HEK293T (cell line): ENCODE measurements around the gene GARRE1.
"Not testable (repeated sequence)": the region's sequence is repeated elsewhere in the genome, so short reads cannot be mapped to it uniquely, and the experiment has no call there.

Source experiments
- CTCF ChIA-PET: fragments of 350-600 bp; formaldehyde crosslinking; extraction: SDS; loops from one replicate; lab custom pipeline; 2021; ENCODE audit warnings: antibody characterized with exemption, inconsistent platforms; lab: Yijun Ruan, JAX
- POLR2A ChIA-PET: fragments of 350-600 bp; formaldehyde crosslinking; extraction: SDS; loops from one replicate; lab custom pipeline; 2020; ENCODE audit warnings: antibody characterized with exemption, inconsistent platforms; lab: Yijun Ruan, JAX
- DNase-seq: peaks from one replicate; pipeline ENCODE4 v3.0.0; 2012; ENCODE audit warnings: mixed read lengths; ENCODE audit errors: extremely low spot score
- ARNT ChIP-seq: fragments of 450-650 bp; IDR thresholded peaks from 2 replicates; pipeline ENCODE4 v1.6.1; 2017; ENCODE audit warnings: mild to moderate bottlenecking
- BHLHE40 ChIP-seq: fragments of 450-650 bp; IDR thresholded peaks from 2 replicates; pipeline ENCODE4 v1.6.1; 2016; ENCODE audit warnings: mild to moderate bottlenecking, moderate library complexity, borderline replicate concordance
- CTBP1 ChIP-seq: fragments of 450-650 bp; IDR thresholded peaks from 2 replicates; pipeline ENCODE4 v1.6.1; 2016; ENCODE audit warnings: borderline replicate concordance
- ELF4 ChIP-seq: fragments of 450-650 bp; IDR thresholded peaks from 2 replicates; pipeline ENCODE4 v1.6.1; 2017; ENCODE audit warnings: antibody characterized with exemption
- FOXA1 ChIP-seq: fragments of 450-650 bp; IDR thresholded peaks from 2 replicates; pipeline ENCODE4 v1.6.1; 2016; ENCODE audit warnings: mild to moderate bottlenecking
- FOXK2 ChIP-seq: fragments of 450-650 bp; IDR thresholded peaks from 2 replicates; pipeline ENCODE4 v1.6.1; 2016; ENCODE audit warnings: mild to moderate bottlenecking
- FOXM1 ChIP-seq: fragments of 450-650 bp; IDR thresholded peaks from 2 replicates; pipeline ENCODE4 v1.6.1; 2017; ENCODE audit warnings: mild to moderate bottlenecking, borderline replicate concordance
- HDGF ChIP-seq: fragments of 450-650 bp; IDR thresholded peaks from 2 replicates; pipeline ENCODE4 v1.6.1; 2017; ENCODE audit warnings: antibody characterized with exemption, borderline replicate concordance
- L3MBTL2 ChIP-seq: fragments of 450-650 bp; conservative IDR thresholded peaks from 2 replicates; pipeline ENCODE4 v1.6.1; 2016; ENCODE audit warnings: mild to moderate bottlenecking
- LEF1 ChIP-seq: fragments of 450-650 bp; IDR thresholded peaks from 2 replicates; pipeline ENCODE4 v1.6.1; 2017; ENCODE audit warnings: mild to moderate bottlenecking, borderline replicate concordance
- NFRKB ChIP-seq: fragments of 450-650 bp; IDR thresholded peaks from 2 replicates; pipeline ENCODE4 v1.6.1; 2016; ENCODE audit warnings: mild to moderate bottlenecking, moderate library complexity
- SP1 ChIP-seq: fragments of 450-650 bp; IDR thresholded peaks from 2 replicates; pipeline ENCODE4 v1.6.1; 2017
- SUZ12 ChIP-seq: fragments of 450-650 bp; IDR thresholded peaks from 2 replicates; pipeline ENCODE4 v1.6.1; 2016; ENCODE audit warnings: mild to moderate bottlenecking
- TARDBP ChIP-seq: fragments of 450-650 bp; IDR thresholded peaks from 2 replicates; pipeline ENCODE4 v1.6.1; 2016
- ZNF384 ChIP-seq: fragments of 450-650 bp; IDR thresholded peaks from 2 replicates; pipeline ENCODE4 v1.6.1; 2016
- TF ChIP-seq, protein P1 (sequence below): fragments of 450-650 bp; IDR thresholded peaks from 2 replicates; pipeline ENCODE4 v1.6.1; 2016

Gene GARRE1

DNA sequence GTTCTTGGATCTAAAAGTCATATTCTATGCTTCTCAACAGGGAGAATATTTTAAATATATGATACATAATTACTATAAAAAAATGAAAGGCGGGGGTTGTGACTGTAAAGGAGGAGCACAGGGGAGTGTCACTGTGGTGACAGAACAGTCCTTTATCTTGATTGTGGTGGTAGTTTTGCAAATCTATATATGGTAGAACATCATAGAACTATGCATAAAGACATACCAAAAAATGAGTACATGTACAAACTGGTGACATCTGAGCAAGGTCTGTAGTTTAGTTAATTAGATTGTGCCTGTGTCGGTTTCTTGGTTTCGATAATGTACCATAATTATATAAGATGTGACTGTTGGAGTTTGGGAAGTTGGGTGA, 38.7 kb upstream of the GARRE1 start:
- DNase-seq, result no peak
- POLR2A ChIA-PET, result no interaction called here
- CTCF ChIA-PET, result no interaction called here
- TF ChIP-seq L3MBTL2, result no peak
- no peak for TF ChIP-seq CTBP1
- TF ChIP-seq FOXK2, result no peak
- no peak for TF ChIP-seq NFRKB

- CTCF ChIA-PET, result interaction anchor here (0.6 kb wide), 1 partner anchor 10 kb away, joined by 4 read pairs; no protein-coding TSS in a partner anchor
- DNase-seq, result not testable (repeated sequence)
- POLR2A ChIA-PET, result interaction anchor here (1.3 kb wide), 1 partner anchor 45 kb away, joined by 5 read pairs; no protein-coding TSS in a partner anchor
These were observed 37.6 kb upstream of the GARRE1 start for GRCh38 chr19:34216745-34217219.

DNA sequence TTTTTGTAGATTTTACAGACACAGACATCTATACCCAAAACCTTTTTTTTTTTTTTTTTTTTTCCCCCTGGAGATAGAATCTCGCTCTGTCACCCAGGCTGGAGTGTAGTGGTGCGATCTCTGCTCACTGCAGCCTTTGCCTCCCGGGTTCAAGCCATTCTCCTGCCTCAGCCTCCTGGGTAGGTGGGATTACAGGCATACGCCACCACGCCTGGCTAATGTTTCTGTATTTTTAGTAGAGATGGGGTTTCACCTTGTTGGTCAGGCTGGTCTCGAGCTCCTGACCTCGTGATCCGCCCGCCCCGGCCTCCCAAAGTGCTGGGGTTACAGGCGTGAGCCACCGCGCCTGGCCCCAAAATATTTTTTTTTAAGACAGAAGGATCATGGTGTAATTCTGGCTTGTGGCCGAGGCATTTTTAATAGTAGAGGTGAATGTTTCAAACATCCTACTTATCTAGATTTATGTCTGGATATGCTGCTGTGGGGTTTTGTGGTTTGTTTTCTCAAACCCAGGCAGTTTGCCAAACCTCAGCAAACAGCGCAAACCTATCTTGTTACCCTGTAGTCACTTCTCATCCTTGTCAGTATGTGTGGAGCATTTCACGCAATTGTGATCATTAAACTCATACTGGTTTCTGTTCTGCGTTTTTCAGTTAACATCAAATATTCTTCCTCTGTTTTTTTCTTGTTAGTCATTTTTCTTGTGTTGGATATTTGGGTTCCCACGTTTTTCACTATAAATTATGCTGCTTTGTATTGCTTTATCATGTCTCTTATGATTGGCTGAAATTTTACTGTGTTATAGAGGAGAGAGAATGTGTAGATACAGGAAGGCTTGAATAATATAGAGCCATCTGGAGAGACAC, 36.2 kb upstream of the GARRE1 start:
- TF ChIP-seq, protein P1, sequence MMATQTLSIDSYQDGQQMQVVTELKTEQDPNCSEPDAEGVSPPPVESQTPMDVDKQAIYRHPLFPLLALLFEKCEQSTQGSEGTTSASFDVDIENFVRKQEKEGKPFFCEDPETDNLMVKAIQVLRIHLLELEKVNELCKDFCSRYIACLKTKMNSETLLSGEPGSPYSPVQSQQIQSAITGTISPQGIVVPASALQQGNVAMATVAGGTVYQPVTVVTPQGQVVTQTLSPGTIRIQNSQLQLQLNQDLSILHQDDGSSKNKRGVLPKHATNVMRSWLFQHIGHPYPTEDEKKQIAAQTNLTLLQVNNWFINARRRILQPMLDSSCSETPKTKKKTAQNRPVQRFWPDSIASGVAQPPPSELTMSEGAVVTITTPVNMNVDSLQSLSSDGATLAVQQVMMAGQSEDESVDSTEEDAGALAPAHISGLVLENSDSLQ, result peak; percentile 56
- TF ChIP-seq CTBP1 (peak; percentile 9; the same call in 1 of the 2 replicates), FOXK2 (no peak)
- CTCF ChIA-PET, result interaction anchor here (0.7 to 1.0 kb wide), 2 partner anchors 13 to 36 kb away, joined by 4 read pairs; no protein-coding TSS in a partner anchor
- DNase-seq, result peak; percentile 45
- POLR2A ChIA-PET, result no interaction called here

- POLR2A ChIA-PET, result no interaction called here
- CTCF ChIA-PET, result interaction anchor here (1.0 kb wide), 1 partner anchor 117 kb away, joined by 3 read pairs; no protein-coding TSS in a partner anchor
- DNase-seq, result no peak
- no peak for TF ChIP-seq L3MBTL2
- no peak for TF ChIP-seq LEF1
- no peak for TF ChIP-seq HDGF
- no peak for TF ChIP-seq ARNT
- TF ChIP-seq SUZ12, result no peak
- TF ChIP-seq NFRKB, result no peak
- no peak for TF ChIP-seq FOXK2
- no peak for TF ChIP-seq ZNF384
- no peak for TF ChIP-seq FOXA1
- no peak for TF ChIP-seq TARDBP
- TF ChIP-seq, protein P1, result no peak; the same call in 1 of the 2 replicates
These were observed 35.6 kb upstream of the GARRE1 start for GRCh38 chr19:34218818-34219164.

DNA sequence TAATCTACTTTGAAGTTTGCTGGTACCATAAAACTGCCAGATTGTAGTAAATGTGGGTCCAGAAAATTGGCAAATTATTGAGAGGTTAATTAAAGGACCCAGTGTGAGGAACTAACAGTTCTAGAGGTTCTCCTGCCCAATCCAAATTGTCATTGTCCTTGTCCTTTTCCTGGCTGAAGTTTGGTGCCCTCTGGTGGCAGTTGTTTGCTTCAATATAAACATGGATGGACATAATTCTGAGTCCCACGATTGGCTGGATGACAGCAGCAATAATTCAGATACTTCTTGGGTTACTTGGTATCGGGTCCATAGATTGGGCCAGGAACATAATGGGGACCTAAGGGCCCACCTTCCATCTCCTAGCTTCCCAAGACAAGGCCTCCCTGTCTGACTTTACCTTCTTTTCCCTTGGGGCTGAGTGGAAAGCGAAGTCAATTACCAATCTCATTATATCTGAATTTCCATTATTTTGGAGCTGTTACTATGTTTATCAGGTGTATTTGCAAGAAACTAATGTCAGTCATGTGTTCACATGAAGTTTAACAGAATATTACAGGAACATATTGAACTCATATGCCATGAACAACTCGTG, 33.8 kb upstream of the GARRE1 start:
- TF ChIP-seq SUZ12, result no peak
- TF ChIP-seq, protein P1, result 0 out of 2 replicates have a peak, but pooled peaks have one; percentile 44
- no peak for TF ChIP-seq NFRKB
- TF ChIP-seq ELF4, result no peak
- no peak for TF ChIP-seq SP1
- no peak for TF ChIP-seq FOXA1
- TF ChIP-seq TARDBP, result no peak
- 0 out of 2 replicates have a peak, but pooled peaks have one; percentile 63 for TF ChIP-seq FOXK2
- DNase-seq, result peak; percentile 59
- ChIA-PET CTCF (interaction anchor here (1.1 kb wide), 1 partner anchor 25 kb away, joined by 3 read pairs; no protein-coding TSS in a partner anchor), POLR2A (no interaction called here)

DNA sequence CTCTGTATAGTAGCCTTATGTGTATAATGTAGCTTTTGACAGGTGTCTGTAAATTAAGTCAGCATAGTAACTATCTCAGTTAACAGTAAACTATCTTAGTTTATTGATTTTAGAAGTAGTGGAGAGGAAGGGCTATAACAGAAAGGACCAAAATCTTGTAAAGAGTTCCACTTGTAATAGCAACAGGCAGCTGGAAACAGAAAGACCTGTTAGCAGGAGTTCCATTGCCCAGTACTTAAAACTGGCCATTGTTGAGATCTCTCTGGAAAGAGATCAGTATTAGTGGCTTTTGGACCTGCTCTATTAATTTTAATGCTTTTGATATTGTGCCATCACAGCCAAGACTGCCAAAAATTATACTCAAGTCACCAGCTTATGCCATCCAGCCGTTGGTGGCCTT, 32.0 kb upstream of the GARRE1 start:
- ChIA-PET POLR2A (no interaction called here), CTCF (no interaction called here)
- TF ChIP-seq ARNT, result no peak
- TF ChIP-seq LEF1, result no peak
- TF ChIP-seq BHLHE40, result no peak
- DNase-seq, result no peak

DNA sequence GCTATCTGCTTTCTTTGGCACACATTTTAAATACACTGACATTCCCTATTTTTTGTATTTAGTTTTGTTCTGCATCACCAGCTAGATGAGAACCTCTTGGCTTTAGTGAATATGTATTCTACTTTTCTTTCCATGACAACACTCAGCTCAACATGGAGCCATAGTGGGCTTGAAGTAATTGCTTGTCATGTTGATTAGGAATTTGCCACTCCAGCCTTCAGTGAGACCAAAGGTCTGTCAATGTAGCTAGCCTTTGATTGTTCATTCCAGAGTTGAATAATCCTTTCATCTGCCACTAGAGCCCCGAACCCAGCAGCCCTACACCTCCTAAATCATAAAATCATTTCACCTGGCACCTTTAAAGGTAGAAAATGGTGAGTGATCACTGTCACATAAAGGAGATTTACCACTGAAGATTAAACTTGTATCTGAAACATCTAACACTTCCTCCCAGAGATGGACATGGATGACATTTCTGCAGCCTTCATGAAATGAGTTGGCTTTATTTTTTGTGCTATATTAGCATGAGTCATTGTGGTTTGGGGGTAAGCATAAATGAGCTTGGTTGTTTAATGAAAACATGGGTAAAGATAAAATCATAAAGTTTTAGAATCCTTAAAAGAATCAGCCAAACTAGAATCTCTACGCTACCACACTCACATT, 29.2 kb upstream of the GARRE1 start:
- TF ChIP-seq HDGF (no peak), FOXA1 (no peak), CTBP1 (no peak), NFRKB (no peak), SUZ12 (no peak), FOXK2 (no peak), LEF1 (no peak), ELF4 (no peak), BHLHE40 (no peak), L3MBTL2 (no peak), ARNT (no peak), FOXM1 (no peak)
- ChIA-PET POLR2A (interaction anchor here (1.8 kb wide), 1 partner anchor 53 kb away, joined by 5 read pairs; the partner anchor contains the start of gene LSM14A), CTCF (interaction anchor here (0.6 kb wide), 1 partner anchor 9 kb away, joined by 3 read pairs; no protein-coding TSS in a partner anchor)
- no peak for DNase-seq
